ENCODE data around the gene DHX30.
"Not testable (repeated sequence)": the region's sequence is repeated elsewhere in the genome, so short reads cannot be mapped to it uniquely, and the experiment has no call there.

Gene DHX30, protein sequence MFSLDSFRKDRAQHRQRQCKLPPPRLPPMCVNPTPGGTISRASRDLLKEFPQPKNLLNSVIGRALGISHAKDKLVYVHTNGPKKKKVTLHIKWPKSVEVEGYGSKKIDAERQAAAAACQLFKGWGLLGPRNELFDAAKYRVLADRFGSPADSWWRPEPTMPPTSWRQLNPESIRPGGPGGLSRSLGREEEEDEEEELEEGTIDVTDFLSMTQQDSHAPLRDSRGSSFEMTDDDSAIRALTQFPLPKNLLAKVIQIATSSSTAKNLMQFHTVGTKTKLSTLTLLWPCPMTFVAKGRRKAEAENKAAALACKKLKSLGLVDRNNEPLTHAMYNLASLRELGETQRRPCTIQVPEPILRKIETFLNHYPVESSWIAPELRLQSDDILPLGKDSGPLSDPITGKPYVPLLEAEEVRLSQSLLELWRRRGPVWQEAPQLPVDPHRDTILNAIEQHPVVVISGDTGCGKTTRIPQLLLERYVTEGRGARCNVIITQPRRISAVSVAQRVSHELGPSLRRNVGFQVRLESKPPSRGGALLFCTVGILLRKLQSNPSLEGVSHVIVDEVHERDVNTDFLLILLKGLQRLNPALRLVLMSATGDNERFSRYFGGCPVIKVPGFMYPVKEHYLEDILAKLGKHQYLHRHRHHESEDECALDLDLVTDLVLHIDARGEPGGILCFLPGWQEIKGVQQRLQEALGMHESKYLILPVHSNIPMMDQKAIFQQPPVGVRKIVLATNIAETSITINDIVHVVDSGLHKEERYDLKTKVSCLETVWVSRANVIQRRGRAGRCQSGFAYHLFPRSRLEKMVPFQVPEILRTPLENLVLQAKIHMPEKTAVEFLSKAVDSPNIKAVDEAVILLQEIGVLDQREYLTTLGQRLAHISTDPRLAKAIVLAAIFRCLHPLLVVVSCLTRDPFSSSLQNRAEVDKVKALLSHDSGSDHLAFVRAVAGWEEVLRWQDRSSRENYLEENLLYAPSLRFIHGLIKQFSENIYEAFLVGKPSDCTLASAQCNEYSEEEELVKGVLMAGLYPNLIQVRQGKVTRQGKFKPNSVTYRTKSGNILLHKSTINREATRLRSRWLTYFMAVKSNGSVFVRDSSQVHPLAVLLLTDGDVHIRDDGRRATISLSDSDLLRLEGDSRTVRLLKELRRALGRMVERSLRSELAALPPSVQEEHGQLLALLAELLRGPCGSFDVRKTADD

GRCh38 chr3:47802734-47803479, at the start of gene DHX30:
Gene DHX30 (plus strand): TSS chr3:47803138. CDS start chr3:47810684, 7,546 bp downstream.
- peak; percentile 59 for DNase-seq

DNA sequence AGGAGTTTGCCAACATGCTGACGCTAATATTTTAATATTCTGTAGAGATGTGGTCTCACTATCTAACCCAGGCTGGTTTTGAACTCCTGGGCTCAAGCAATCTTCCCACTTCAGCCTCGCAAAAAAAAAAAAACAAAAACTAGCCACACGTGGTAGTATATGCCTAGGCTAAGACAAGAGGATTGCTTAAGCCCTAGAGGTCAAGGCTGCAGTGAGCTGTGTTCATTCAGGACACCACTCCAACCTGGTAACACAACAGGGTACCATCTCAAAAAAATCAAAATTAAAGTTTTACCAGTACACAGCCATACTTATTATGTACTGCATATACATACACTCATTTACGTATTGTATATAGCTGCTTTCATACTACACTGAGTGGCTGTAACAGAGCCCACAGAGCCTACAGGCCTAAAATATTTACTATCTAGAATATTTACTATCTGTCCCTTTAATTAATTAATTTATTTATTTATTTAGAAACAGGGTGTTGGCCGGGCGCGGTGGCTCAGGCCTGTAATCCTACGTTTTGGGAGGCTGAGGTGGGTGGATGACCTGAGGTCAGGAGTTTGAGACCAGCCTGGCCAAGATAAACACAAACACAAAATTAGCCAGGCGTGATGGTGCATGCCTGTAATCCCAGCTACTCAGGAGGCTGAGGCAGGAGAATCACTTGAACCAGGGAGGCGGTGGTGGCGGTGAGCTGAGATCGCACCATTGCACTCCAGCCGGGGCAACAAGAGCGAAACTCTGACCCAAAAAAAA, 44.5 kb upstream of the DHX30 start:
- no peak for DNase-seq

DNA sequence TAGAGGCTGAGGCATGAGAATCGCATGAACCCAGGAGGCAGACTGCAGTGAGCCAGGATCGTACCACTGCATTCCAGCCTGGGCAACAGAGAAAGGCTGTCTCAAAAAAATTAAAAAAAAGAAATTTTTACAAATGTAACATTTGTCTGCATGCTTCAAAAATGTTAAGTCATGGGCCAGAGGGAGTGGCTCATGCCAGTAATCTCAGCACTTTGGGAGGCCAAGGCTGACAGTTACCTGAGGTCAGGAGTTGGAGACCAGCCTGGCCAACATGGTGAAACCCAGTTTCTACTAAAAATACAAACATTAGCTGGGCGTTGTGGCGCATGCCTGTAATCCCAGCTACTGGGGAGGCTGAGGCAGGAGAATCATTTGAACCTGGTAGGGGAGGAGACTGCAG, 42.7 kb upstream of the DHX30 start:
- not testable (repeated sequence) for DNase-seq

DNA sequence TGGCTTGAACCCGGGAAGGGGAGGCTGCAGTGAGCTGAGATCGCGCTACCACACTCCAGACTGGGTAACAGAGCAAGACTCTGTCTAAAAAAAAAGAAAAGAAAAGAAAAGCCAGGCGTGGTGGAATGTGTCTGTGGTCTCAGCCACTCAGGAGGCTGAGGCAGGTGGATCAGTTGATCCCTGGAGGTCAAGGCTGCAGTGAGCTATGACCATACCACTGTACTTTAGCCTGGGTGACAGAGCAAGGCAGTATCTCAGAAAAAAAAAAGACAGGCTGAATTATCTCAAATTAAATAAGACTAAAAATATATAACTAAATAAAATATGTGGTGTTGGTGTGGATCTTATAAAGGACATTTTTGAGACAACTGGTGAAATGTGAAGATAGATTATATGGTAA, 41.9 kb upstream of the DHX30 start:
- DNase-seq, result no peak

- no peak for DNase-seq
Measured at GRCh38 chr3:47762233-47762632, 40.7 kb upstream of the DHX30 start.

- no peak for DNase-seq
Measured at GRCh38 chr3:47766186-47766585, 36.8 kb upstream of the DHX30 start.

DNA sequence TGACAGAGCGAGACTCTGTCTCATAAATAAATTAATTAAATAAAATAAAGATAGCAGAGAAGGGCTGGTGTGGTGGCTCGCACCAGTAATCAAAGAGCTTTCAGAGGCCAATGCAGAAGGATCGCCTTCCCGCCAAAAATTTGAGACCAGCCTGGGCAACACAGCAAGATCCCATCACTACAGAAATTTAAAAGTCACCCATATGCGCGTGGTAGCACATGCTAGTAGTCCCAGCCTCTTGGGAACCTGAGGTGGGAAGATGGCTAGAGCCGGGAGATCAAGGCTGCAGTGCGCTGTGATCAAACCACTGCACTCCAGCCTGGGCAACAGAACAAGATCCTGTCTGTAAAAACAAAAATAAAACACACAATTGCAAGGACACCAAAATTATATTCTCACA, 30.9 kb upstream of the DHX30 start:
- DNase-seq, result no peak

DNA sequence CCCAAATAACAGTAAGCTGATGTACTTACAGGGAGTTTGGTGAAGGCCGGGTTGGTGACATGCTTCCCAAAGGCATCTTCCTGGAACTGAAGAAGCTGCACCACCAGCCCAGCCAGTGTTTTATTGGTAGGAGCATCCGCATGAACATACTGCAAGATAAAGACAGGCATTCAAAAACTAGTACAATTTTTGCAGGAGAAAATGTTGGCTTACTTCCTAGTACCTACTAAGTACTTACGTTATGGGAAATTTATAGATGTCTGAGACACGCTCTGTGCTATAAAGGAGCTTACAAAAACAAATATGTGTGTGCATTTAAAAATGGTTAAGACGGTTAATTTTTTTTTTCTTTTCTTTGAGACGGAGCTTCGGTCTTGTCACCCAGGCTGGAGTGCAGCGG, 30.1 kb upstream of the DHX30 start:
- no peak for DNase-seq

DNA sequence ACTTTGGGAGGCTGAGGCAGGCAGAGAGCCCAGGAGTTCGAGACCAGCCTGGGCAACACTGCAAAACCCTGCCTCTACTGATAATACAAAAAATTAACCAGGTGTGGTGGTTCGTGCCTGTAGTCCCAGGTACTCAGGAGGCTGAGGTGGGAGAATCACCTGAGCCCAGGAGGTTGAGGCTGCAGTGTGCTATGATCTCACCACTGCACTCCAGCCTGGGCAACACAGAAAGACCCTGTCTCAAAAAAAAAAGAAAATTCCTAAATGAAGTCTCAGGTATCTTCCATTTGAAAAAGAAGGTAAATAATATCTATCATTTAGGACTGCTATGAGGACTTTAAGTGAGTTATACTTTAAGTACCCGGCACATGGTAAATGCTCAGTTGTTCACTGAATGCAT, 24.2 kb upstream of the DHX30 start:
- DNase-seq, result no peak

DNA sequence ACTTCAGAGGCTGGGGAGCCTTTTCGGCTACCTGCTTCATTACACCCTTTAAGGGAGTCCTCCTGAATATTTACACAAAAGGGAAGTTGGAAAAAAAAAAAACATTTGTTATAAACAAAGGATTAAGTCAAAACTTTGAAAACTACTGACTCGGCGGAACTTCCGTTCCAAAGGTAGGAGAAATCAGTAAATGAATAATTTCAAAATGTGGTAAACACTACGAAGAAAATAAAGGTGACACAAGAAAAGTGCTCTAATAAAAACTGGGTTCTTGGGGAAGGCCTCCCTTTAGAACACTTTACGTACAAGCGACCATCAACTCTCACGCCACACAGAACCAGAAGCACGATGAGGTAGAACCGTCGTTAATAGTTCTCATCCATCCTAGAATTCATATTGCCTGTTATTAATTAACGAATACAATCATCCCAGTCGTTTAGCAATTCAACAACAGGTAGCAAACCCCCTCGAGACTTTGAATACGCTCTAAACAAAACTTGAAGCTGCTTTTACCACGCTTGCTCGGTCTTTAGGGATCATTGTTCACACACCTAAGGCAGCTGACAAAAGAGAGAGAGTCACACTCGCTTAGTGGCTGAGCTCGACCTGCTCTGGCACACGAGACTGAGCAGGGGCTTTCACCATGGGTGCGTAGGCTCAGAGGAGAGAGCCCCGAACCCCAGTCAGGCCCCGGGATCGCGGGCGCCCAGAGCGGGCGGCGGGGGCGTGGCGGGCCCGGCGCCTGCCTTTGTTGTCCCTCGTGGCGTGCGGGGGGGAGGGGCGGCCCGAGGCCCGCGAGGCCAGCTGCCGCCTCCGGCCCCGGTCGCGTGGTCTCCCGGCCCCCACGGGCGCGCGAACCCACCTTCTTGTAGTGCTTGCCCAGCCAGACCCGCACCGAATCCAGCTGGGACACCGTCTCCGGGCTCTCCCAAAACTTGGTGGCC, 21.9 kb upstream of the DHX30 start:
- DNase-seq, result peak; percentile 20

- DNase-seq, result peak; percentile 98
Measured at GRCh38 chr3:47781685-47782445, 21.1 kb upstream of the DHX30 start, which contains the start of gene SMARCC1. Gene SMARCC1 (minus strand): TSS chr3:47781893. CDS start chr3:47781797, 96 bp downstream.

- peak; percentile 2 for DNase-seq
Measured at GRCh38 chr3:47782446-47783308, 20.3 kb upstream of the DHX30 start.

DNA sequence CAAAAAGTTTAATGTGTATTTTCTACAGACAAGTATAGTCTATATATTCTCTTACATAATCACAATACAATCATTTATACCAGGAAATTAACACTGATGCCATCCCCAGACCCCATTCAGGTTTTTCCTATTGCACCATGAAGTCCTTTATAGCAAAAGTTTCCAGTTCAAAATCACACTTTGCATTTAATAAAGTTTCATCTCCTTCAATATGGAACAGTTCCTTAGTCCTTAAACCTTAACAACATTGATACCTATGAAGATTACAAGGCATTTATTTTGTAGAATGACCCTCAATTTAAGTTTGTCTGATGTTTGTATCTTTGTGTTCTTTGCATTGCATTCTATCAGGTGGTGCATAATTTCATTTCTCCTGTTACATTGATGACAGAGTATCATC, 19.3 kb upstream of the DHX30 start:
- no peak for DNase-seq

- no peak for DNase-seq
Measured at GRCh38 chr3:47791193-47791855, 11.6 kb upstream of the DHX30 start.

- no peak for DNase-seq
Measured at GRCh38 chr3:47792699-47793098, 10.2 kb upstream of the DHX30 start.

DNA sequence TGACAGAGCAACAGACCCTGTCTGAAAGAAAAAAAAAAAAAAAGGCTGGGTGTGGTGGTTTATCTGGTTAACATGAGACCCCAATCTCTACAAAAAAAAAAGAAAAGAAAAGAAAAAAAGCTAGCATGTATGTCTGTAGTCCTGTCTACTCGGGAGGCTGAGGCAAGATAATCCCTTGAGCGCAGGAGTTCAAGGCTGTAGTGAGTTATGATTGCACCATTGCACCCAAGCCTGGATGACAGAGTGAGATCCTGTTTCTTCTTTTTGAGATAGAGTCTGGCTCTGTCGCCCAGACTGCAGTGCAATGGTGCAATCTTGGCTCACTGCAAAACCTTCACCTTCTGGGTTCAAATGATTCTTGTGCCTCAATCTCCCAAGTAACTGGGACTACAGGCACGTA, 8.4 kb upstream of the DHX30 start:
- peak; percentile 82 for DNase-seq

- no peak for DNase-seq
Measured at GRCh38 chr3:47799733-47800132, 3.2 kb upstream of the DHX30 start.

DNA sequence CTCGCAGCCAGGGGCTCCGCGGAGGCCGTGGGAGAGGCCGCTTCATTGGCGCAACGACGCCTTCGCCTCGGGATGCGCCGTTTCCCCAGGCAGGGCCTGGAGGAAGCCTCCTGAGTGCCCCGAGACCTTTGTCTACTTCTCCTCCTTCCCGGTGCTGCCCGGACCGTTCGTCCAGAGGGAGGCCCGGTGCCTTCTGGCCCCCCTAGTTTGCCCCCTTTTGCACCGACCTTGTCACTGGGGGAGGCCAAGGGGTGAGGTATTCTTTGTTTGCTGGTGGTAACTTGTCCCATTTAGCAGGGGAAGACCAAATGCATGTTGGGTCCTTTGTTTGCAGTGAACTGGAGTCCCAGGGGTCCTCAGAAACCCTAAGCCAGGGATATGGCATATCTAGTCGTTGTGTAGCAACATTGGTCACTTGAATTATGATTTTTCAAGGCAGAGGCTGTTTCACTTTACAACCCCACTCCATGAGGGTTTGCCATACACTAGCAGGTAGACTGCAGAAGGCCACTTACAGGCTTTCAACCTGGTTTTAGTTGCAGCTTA, 615 bp downstream of the DHX30 start:
- DNase-seq, result no peak

Data from MV-4-11 (cell line).